SKM-1 (cell line): ENCODE results near the gene SFXN5.
A peak's percentile ranks its signal among the peaks of the same experiment; 100 is the strongest.
"Not testable (repeated sequence)": the region's sequence is repeated elsewhere in the genome, so short reads cannot be mapped to it uniquely, and the experiment has no call there.

ENCODE experiments used
- DNase-seq: peaks from one replicate; lab custom pipeline; 2025; ENCODE audit not compliant: unreplicated experiment; lab: John Stamatoyannopoulos, UW

SFXN5 gene

DNA sequence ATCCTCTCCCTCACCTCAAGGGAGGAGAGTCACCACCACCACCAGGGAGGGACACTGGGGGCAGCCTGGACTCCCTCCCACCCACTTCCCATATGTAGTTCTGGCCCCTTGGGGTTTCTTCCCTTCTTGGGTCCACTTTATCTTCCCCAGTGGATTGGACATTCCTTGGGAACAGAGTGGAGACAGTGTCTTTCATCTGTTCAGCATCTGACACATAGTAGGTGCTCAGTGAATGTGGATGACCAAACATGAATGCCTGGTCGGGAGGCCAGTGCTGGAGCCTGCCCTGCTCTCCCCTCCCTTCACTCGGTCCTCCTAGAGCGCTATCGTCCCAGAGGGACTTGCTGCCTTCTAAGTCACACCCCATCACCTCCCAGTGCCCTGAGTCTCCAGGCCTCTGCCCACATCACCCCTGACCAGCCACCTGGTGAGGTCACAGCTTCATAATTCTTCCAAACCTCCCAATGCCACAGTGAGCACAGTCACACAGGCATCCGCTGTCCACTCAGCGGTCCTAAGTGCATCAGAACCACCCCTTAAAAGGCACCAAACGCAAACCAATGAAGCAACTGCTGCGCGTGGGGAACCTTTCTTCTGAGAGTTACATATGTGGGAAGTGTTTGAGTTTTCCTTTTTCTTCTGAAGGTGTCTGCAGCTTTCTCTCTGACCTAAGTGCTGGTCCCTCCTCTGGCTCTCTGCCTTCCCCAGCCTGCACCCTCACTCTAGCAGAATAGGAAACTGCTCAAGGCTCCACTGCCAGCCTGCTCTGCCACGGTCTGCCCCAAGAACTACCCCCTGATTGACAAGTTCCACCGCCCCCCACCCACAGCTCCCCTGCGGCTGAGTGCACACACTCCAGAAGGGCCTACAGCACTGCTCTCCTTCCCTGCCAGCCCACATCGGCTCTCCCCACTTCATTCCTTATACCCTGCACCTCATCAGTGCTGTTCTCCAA is 7.2 kb upstream of the SFXN5 start:
- no peak for DNase-seq

- DNase-seq = no peak
These were observed 5.9 kb upstream of the SFXN5 start for GRCh38 chr2:73077424-73077795.

- no peak for DNase-seq
These were observed 5.3 kb upstream of the SFXN5 start for GRCh38 chr2:73076701-73077423.

GRCh38 chr2:73075477-73076373 is 4.2 kb upstream of the SFXN5 start:
- DNase-seq = no peak

GRCh38 chr2:73074110-73075069 is 2.9 kb upstream of the SFXN5 start:
- DNase-seq = no peak

- DNase-seq = no peak
These were observed 904 bp upstream of the SFXN5 start for GRCh38 chr2:73072416-73072815.

DNA sequence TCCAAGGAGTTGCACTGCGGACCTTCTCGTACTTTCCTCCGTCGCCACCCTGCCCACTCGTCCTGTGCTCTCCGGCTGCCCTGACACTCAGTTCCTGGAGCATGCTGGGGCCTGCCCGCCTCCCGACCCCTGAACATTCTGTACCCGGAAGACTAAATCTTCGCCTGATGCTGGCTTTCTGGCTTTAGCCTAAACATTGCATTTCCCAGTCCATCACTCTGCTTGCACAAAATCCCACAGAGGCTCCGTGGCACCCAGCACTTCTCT is 550 bp upstream of the SFXN5 start:
- no peak for DNase-seq

DNA sequence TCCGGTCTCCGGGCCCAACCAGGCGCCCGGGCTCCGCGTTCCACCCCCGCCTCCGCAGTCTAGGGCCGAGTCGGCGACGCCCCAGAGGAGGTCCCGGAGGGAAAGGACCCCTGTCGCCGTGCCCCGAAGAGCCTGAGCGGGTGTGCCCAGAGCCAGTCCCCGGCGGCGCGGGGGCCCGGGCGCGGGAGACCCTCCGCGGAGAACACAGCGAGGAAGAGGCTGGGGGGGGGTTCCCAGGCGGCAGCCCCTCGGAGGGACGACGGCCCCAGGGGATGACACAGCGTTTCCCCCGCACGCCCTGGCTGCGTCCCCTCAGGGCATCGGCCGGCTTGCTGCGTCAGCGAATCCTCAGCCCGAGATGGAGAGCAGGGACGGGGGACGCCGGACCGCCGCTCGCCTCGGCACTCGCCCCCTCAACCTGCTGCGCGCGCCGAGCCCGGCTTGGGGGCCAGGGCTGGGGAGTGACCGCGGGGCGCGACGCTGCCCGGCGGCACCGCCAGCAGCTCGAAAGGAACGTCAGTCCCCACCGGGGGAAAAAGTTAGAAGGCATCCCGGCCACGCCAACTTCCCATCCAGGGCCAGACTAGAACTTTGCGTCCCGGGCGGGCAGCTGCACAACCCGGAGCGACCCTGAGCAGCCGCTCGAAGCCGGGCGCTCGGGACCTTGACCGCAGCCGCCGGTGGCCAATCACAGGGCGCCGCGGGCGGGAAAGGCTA is 711 bp downstream of the SFXN5 start:
- DNase-seq = no peak

- DNase-seq = no peak
These were observed 1.5 kb downstream of the SFXN5 start for GRCh38 chr2:73069855-73070642.

GRCh38 chr2:73069041-73069854 is 2.3 kb downstream of the SFXN5 start:
- DNase-seq = peak; percentile 44

- no peak for DNase-seq
These were observed 3.4 kb downstream of the SFXN5 start for GRCh38 chr2:73068147-73068546.

DNA sequence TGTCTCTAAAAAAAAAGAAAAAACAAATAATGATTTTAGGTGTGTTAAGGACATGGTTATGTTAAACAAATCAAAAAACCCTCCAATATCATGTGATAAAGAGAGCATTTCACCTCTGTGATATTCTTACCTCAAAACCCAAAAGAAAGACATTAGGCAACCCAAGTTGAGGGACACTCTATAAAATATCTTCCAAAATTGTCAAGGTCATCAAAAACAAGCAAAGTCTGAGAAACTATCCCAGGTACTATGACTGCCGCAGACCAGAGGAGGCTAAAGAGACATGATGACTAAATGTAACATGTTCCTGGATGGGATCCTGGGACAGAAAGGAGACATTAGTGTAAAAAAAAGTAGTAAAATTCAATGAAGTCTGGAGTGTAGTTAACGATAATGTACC is 4.5 kb downstream of the SFXN5 start:
- DNase-seq = no peak

DNA sequence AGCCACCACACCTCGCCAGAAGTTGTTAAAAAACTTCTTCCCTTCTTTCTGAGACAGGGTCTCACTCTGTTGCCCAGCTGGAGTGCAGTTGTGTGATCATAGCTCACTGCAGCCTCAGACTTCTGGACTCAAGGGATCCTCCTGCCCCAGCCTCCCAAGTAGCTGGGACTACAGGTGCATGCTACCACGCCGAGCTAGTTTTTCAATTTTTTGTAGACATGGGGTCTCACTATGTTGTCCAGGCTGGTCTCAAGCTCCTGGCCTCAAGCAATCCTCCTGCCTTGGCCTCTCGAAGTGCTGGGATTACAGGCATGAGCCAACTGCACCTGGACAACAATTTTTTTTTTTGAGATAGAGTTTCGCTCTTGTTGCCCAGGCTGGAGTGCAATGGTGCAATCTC is 6.4 kb downstream of the SFXN5 start:
- not testable (repeated sequence) for DNase-seq

DNA sequence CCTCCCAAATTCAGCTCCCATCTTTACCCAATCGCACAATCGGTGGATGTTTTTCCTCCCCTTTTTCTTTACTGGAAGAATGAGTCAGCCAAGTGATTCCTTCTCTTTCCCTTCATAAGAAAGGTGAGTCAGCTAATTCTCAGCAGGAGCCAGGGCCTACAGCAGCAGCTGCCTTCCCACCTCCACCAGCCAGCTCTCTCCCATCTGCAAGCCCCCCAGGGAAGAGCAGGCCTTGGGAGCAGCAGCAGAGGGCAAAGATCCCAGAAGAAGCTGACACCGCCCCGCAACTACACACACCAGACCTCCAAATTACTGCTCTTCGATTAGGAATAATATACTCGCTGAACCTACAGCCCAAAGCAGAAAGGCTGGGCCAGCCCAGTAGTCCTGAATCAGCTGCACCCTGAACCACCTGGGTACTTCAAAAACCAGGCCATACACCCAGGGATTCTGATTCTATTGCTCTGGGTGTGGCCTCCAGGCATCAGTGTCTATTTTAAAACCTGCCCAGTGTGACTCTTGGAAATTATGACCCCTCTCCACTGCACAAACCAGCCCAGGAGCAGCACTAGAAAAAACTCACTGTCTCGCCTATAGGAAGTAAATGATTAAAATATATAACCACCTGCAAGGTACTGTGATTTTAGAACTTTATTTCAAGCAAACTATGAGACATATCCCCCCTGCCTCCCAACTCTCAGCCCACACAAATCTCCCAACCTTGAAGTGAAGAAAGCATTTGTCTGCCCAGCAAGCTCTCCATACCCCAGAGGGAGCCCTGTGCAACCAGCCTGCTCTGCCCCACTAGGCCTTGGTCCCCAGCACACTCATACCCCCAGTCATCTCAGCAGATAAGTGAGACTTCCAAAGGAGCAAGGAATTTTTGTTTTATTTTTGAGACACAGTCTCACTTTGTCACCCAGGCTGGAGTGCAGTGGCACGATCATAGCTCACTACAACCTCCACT is 7.3 kb downstream of the SFXN5 start:
- DNase-seq = no peak

DNA sequence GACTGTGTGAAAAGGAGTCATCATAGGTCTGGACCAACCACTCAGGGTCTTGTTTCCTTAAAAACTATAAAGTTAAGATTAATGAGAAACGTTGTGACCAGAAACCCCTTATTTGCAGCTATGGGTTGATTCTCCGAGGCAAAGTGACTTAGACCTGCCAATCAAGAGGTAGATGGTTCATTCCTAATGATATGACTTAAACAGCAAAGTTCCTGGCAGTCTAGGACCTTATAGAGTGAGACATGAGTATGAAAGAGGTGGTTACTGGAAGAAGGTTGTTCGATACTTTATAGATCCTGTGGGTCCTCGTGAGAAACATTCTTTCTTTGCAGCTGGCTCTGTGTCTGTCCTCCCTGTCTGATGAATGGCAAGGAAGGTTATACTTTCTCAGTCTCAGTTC is 8.0 kb downstream of the SFXN5 start:
- DNase-seq = no peak

- DNase-seq = no peak
These were observed 12.4 kb downstream of the SFXN5 start for GRCh38 chr2:73059106-73059505.

DNA sequence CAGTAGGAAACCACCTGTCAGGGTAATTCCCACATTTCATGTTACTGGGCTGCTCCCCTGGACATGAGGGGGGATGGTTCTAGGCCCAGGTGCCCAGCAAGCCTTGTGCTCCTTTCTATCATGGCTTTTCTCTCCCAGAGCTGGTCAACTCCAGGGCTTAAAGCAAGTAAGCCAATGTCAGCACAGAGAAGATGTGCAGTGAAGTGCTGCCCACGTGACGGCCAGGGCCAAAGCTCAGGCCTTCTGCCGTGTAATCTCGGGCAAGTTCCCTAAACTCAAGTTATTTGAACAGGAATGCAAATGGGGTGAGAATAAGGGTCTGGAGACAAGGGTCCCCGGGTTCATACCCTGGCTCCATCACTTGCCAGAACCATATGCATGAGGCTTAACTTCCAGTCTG is 16.5 kb downstream of the SFXN5 start:
- DNase-seq = no peak
